ENCODE measurements around the gene UNC5A. TPM values are rescaled to one million over a fixed set of nuclear protein-coding genes. Genes with fewer than 3 reads are reported as not detected.

Gene UNC5A
- total and polyA plus RNA-seq, 2 of the 8 experiments (the other 6 are each of a cell fraction or from before 2014, with no cell fraction given): 4.0 to 7.6 TPM

- TF ChIP-seq CHD7 (IDR thresholded peaks at IDR 0.05; ENCODE audit: insufficient replicate concordance, low read length) (no peak), FOSL1 (IDR thresholded peaks at IDR 0.05; ENCODE audit: insufficient read depth, low read depth, low read length) (no peak), NANOG (IDR thresholded peaks at IDR 0.05; ENCODE audit: insufficient read depth, low read depth, low read length, poor library complexity, severe bottlenecking) (no peak), POLR2AphosphoS5 (IDR thresholded peaks at IDR 0.05; ENCODE audit: low read depth, low read length) (no peak), SUZ12 (IDR thresholded peaks at IDR 0.05; ENCODE audit: low read length) (no peak), SP1 (IDR thresholded peaks at IDR 0.05; ENCODE audit: low read depth, low read length) (no peak), TAF7 (optimal IDR thresholded peaks at IDR 0.05; ENCODE audit: borderline replicate concordance, low read depth, low read length) (no peak), EGR1 (IDR thresholded peaks at IDR 0.05; ENCODE audit: borderline replicate concordance, low read depth, low read length) (no peak)
These were observed 46.4 kb downstream of the UNC5A start (continued) for GRCh38 chr5:176856746-176857145.

Measured in H1 (cell line).